DOHH2 (cell line): ENCODE results near the gene FBXO45.

Experiments used
- CTCF ChIP-seq: fragments of 200-600 bp; sonication (generic); IDR thresholded peaks from one replicate; pipeline ENCODE4 v1.5.1; 2014; ENCODE audit warnings: antibody characterized with exemption, mild to moderate bottlenecking, low read depth, low read length; ENCODE audit not compliant: poor library complexity, severe bottlenecking
- EZH2phosphoT487 ChIP-seq: fragments of 200-600 bp; sonication (generic); IDR thresholded peaks from 2 replicates; pipeline ENCODE4 v1.6.1; 2017; ENCODE audit warnings: borderline replicate concordance, mild to moderate bottlenecking, antibody characterized with exemption, low read length, moderate library complexity, mixed read lengths

GRCh38 chr3:196525141-196525540 is 43.3 kb upstream of the FBXO45 start:
- TF ChIP-seq CTCF = no peak
- no peak for TF ChIP-seq EZH2phosphoT487
